Measurements from ENCODE around the gene MSI2.

The MSI2 gene

GRCh38 chr17:57246257-57246656, 10.1 kb upstream of the MSI2 start:
- DNase-seq (ENCODE audit: low read depth in 2 of 2): no peak

GRCh38 chr17:57247261-57247660, 9.1 kb upstream of the MSI2 start:
- DNase-seq (ENCODE audit: low read depth in 2 of 2): no peak

DNA sequence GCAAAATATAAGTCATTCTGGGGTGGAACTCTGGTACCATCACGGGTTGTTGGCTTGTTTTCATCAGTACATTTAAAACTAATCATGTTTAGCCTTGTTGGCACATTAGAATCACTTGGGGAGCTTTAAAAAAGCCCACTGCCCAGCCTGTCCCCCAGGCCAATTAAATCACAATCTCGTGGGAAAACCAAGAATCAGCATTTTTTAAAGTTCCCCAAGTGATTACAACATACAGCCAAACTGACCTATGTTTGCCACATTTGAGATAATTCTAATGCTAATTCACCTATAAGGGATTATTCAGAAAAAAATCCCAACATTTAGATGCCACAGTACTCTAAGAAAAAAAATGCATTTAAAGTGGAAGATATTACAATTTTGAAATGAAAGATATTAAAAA, 8.4 kb upstream of the MSI2 start:
- no peak for DNase-seq (ENCODE audit: low read depth in 2 of 2)

DNA sequence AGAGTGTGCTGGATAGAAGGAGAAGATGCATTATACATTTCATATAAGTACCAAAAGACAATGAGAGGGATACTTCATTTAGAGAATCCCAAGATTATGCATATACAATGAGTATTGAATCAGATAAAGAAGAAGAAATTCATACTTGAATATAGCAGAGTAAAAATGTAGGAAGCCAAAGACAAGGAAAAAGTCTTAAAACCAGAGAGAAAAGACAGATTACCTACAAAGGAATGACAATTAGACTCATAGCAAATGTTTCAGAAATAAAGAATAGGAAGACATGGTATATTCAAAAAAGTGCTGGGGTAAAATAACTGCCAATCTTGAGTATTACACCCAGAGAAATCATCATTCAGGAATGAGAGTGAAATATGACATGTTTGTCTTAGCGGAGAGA, 6.8 kb upstream of the MSI2 start:
- DNase-seq (ENCODE audit: low read depth in 2 of 2): no peak

DNA sequence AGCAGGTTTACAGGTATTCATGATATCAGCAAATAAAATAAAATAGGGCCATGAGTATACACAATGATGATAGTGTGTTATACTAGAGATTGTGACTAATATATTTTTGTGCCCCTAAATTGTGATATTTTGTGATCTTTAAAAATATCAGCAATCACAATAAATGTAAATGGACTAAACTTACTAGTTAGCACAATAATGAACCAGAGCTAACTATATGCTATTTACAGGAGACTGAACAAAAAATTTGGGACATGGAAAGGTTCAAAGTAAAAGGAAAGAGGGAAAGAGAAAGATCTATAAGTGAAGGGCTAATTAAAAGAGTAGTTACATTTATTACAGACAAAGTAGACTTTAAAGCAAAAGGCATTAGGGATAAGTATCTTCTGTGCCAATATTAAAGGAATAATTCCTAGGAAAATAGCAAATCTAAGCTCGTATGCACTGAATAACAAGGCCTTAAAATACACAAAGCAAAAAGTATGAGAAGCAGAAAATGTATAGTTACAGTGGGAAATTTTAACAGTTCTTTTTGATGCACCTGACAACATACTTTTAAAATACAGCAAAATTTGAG, 5.0 kb upstream of the MSI2 start:
- no peak for DNase-seq (ENCODE audit: low read depth in 2 of 2)

GRCh38 chr17:57253362-57254065, 2.8 kb upstream of the MSI2 start:
- DNase-seq (ENCODE audit: low read depth in 2 of 2): no peak

- no peak for DNase-seq (ENCODE audit: low read depth in 2 of 2)
Measured at GRCh38 chr17:57255182-57255775, 1.0 kb upstream of the MSI2 start.

DNA sequence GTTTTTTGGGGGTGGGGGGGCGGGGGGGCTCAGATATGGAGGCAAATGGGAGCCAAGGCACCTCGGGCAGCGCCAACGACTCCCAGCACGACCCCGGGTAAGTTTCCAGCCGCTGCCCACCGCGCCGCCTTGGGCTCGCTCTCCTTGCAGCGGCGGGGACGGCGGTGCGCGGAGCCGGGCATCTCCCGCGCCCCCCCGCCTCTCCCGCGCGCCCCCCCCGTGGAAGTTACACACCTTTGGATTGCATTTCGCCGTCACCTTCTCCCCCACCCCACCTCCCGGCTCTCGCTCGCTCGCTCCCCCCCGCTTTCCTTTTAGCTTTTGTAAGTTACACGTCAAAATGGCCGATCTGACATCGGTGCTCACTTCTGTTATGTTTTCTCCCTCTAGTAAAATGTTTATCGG, 387 bp downstream of the MSI2 start:
- DNase-seq (ENCODE audit: low read depth in 2 of 2): no peak

DNA sequence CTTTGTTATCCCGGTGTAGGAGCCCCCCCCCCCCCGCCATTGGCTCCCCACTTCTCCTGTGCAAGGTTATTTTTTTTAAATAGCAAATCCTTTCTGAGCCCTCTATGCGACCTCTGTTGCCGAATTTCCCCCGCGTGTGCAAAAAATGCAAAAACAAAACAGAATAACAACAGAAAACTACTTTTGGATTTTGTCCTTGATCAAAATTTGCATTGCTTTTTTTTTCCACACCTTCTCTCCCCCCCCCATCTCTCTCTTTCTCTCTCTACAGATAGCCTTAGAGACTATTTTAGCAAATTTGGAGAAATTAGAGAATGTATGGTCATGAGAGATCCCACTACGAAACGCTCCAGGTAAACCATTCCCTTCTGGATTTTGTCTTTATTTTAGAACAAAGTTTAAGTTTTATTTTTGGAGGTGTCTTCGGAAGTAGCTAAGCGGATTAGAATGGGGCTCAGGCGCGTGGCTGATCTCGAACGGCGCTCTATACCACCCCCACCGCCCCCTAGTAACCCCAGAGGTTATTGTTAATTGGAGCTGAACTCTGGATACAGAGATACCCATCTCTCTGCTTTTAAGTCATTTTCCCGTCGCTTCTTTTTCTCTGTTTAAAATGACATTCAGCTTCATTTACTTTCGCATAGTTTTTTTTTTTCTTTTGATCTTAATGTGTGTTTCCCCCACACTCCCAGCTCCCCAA, 1.0 kb downstream of the MSI2 start:
- DNase-seq (ENCODE audit: low read depth in 2 of 2): no peak

DNA sequence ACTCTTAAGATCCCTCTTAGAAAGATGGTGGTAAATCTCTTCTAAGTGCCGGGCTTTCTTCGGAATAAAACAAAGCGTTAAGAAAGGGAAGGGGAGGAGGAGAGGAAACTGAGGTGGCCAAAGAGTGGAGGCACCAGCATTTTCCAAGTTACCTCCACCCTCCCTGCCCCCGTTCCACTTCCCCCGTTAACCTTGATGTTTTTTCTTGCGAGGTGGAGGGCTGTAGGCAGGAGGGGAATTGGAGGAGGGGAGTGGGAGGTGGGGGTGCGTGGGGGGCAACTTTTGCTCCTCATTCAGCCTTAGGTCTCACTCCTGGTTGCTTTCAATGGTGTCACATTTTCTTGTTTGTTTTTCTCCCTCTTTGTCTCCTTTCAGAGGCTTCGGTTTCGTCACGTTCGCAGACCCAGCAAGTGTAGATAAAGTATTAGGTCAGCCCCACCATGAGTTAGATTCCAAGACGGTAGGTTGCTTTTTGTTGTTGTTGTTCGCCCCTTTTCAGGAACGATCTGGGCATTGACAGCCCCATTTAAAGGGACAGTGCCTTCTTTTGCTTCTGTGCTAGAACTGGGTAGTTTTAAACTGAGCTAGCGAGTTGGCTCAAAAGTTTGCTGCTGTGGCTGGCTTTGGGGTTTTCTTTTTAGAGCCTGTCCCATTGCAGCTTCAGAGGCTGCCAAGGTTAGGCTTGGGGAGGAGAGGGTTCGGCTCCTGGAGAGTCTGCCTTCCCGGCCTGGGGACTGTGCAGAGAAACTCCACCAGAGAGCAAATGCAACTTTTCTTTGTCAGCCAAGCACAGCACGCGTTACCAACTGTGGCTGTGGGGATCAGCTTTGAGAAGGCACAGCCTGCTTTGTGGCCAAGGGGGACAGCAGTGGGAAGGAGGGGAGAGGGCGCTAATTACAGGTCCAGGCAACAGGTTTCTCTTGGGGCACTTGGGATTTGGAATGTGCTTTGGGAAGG, 1.9 kb downstream of the MSI2 start:
- no peak for DNase-seq (ENCODE audit: low read depth in 2 of 2)

- no peak for DNase-seq (ENCODE audit: low read depth in 2 of 2)
Measured at GRCh38 chr17:57259306-57259705, 3.0 kb downstream of the MSI2 start.

DNA sequence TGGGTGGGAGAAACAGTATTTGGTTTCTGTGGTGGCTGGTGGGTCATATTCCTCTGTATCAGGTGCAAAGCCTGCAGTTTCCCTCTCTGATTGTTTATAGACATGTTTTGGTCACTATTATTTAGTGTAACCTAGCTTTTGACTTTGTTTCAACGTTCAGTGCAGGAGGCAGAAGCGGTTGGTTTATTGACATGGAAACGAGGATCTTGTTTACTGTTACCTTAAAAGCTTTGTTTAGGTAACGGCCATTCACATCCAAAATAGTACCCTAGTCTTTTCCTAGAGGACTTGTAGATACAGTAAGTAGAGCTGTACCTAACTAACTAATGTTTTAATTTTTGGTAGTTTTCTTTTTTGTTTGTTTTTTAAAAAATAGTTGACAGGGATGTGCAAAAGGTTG, 3.5 kb downstream of the MSI2 start:
- no peak for DNase-seq (ENCODE audit: low read depth in 2 of 2)

GRCh38 chr17:57260325-57261083, 4.2 kb downstream of the MSI2 start:
- DNase-seq (ENCODE audit: low read depth in 2 of 2): no peak

DNA sequence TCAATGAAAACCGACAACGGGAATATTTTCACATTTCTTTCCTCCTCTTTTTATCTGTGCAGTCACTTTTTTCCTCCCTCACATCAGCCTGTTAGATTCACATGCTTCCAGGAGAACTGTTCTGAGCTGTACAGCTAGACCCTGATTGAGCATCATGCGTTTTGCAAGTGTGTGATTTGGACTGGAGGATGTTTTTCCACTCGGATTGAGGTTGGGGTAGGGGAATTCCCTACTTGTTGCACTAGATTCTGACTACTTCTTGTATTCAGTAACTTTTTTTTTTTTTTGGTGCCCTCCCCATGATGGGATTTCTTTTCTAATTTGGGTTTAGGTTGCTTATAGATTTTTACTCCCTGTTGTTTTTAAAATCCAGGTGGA, 4.8 kb downstream of the MSI2 start:
- no peak for DNase-seq (ENCODE audit: low read depth in 2 of 2)

DNA sequence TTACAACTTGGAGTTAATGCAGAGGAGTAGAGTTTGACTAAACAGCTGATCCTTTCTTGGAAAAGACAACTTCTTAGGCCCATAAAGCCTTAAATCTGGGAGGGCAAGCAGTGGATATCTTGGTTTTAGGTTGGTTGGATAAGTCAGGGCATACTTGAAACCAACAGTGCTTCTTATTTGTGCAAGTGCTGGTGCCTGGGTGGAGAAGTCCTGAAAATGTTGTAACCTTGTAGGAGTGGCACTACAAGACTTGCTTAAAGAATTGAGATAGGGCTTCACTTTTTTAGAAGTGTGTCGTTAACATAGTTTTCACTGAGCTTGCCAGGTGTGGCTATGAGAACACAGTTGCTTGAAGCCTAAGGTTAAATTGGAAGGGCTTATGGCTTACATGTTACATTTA, 6.2 kb downstream of the MSI2 start:
- no peak for DNase-seq (ENCODE audit: low read depth in 2 of 2)

GRCh38 chr17:57264250-57264649, 7.9 kb downstream of the MSI2 start:
- no peak for DNase-seq (ENCODE audit: low read depth in 2 of 2)

DNA sequence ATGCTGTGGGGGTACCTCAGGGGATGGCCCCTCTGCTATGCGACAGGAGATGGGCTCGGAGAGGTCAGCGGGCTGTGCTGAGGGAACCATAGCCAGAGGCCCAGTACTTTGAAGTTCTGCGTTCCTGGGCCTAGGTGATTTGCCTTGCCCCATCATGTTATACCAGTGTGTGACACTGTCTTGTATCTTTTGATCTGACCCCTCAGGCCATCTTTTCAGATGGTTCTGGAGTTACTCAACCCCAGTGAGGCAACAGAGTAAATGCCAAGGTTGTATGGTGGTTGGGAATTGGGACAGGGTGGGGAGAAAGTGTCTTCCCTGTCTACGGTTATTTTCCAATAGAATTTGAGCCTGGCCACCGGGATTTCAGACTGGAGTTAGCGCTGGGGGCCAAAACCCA, 8.5 kb downstream of the MSI2 start:
- no peak for DNase-seq (ENCODE audit: low read depth in 2 of 2)

GRCh38 chr17:57266902-57267311, 10.6 kb downstream of the MSI2 start:
- no peak for DNase-seq (ENCODE audit: low read depth in 2 of 2)

DNA sequence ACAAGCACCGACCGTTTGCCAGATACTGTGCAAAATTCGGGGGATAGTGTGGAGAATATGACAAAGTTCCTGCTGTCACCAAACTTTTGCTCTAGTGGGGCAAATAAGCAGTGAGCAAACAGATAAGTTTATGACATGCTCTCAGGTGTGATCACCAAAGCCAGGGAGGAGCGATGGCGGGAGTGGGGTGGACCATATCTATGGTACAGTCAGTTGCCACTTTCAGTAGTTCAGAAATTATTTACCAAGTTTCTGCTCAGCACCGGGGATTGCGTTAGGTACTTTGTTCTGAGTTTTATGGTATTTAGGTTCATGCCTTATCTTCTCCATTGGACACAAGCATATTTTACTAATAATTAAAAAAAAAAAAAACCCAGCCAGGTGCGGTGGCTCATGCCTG, 11.9 kb downstream of the MSI2 start:
- DNase-seq (ENCODE audit: low read depth in 2 of 2): no peak

DNA sequence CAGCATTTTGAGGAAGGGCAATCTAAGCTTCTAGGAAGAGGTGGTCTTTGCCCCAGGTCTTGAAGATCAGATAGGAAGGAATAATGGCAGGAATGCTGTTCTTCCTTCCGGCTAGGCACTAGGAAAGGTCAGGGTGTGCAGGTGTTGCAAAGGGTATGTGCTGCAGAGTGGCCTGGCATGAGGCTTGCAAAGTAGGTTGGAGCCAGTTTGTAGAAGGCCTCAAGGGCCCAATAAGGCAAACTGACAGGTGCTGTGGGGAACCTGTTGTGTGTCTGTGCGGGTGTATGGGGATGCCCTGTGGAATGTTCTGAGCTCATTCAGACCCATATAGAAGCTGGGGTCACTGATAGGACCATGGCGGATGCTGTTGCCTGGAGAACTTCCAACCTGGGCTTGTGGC, 12.7 kb downstream of the MSI2 start:
- no peak for DNase-seq (ENCODE audit: low read depth in 2 of 2)

DNA sequence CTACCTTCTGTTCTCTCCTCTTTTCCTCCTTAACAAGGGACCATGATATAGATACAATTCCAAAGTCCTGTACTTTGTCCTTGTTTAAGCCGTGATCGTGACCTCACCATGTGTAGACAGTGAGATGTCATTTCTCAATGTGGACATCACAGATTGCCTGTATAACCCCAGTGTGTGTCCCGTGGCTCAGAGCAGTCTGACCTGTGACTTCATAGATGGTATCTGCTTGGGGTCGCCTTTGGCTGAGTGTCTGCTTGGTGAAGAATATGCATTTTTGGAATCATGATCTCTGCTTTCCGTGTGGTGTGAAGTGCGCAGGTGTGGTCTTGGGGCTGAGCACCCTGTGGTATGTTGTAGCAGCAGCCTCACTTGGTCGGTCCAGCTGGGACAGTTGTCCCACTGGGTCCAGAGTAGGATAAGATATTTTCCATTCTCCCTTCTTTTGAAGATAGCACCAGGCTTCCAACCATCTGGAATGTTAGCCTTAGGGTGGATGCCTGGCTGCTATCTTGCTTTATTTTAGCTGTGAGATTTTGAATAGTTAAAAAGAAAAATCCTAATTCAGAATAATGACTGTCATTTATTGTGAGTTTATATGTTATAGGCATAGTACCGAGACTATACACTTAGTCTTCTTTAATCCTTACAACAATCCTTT, 13.4 kb downstream of the MSI2 start:
- DNase-seq (ENCODE audit: low read depth in 2 of 2): no peak

Data from stimulated activated CD4-positive, alpha-beta T cell treated with anti-CD3 and anti-CD28 coated beads, Interleukin-1b, Interleukin-23, amount 100 ng/mL, for 1 hour (primary cell).